Stimulated activated CD8-positive, alpha-beta memory T cell treated with anti-CD3 and anti-CD28 coated beads, Interleukin-7, amount 100 ng/mL, for 48 hours (primary cell): ENCODE results near the gene NCAPH2.
A peak's percentile ranks its signal among the peaks of the same experiment; 100 is the strongest.

Source experiments
- DNase-seq, 2 donors: peaks; one replicate each; pipeline ENCODE4 v3.0.0-alpha.2; 2020; ENCODE audit warnings: low read depth in 1 of 2; ENCODE audit errors: extremely low read depth in 1 of 2

The NCAPH2 gene

DNA sequence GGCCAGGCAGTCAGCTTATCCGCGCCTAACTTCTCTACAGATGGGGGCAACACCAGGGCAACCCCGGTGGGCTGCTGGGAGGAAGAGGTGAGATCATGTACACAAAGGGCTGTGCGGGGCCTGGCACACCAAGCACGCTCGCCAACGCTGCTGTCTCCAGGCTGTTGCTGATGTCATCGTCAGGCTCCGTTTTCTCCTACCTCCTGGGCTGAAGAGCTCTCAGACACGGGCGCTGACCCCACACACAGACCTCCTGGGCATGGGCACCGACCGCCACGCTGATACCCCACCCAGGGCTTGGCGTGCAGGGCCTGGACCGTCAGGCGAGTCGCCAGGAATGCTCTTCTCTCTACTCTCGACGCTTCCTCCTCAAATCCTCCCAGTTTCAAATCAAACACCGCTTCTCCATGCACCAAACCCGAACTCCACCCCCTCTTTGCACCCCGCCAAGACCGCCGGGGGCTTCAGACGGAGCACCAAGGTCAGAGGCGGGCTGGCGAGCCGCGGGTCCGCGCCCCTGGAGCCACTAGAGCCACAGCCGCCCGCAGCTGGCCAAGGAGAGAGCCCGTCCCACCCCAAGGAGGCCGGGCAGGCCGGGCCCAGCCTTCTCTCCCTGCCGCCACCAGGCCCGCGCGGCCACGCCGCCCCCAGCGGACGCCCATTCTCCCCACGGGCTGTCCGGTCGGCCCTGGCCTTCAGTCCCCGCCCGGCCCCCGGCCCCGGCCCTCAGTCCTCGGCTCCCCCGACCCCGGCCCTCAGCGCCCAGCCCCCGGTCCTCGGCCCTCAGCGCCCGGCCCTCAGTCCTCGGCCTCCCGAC, 34.0 kb upstream of the NCAPH2 start:
- peak in 1 of 2 donors; percentile 45 for DNase-seq

DNA sequence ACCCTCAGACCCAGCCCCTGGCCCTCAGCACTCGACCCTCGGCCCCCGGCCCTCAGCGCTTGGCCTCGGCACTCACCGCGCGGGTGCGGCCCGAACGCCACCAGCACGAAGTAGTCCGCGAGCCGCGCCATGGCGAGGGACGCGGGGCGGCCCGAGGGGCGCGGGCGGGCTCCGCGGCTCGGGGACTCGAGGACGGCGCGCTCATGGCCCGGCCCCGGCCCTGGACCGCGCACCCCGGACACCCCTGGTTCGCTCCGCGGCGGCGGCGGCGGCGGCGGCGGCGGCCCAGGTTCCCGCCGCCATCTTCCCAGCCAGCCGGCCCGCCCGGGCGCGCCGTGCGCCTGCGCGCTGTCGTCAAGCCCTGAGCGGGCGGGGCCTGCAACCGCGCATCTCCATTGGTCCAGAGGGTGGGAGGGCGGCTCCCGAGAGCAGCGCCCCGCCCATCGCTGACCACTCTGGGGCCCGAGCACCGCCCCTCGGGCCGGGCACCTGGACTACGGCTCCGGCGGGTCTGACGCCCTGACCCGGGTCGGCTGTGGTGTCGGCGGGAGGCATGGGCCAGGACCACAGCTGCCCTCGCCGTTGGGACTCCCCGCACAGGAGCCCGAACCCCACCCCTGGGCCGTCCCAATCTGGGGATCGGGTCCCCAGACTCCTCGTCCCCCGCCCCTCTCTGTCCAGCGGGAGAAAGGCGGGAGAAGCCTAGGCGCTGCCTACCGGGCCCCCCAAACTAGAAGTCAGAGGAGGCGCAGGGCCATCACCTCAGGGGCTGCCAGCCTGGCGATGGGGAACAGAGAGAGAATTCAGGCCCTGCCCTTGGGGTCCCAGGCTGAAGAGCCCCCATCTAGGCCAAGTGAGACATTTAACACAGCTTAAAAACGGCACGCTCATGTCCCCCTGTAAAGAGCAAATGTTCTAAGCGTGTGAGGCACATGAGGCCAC, 33.0 kb upstream of the NCAPH2 start, which contains the start of gene SBF1:
TSS of gene SBF1 (minus strand) at position 326 of the 942 bp plus-strand sequence. CDS start at position 131, 195 bp downstream.
- DNase-seq, result peak; percentile 79 to 84

DNA sequence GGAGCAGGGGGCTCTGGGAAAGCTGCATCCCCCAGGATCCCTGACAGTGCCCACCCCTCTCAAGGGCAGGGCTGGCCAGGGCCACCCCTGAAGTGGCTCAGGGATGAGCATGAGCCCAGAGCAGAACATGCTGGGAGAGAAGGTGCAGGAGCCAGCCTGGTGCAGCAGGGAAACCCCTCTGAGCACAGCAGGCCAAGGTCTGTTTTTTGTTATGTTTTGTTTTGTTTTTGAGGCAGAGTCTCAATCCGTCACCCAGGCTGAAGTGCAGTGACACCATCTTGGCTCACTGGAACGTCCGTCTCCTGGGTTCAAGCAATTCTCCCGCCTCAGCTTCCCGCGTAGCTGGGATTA, 32.4 kb upstream of the NCAPH2 start:
- DNase-seq, result no peak

DNA sequence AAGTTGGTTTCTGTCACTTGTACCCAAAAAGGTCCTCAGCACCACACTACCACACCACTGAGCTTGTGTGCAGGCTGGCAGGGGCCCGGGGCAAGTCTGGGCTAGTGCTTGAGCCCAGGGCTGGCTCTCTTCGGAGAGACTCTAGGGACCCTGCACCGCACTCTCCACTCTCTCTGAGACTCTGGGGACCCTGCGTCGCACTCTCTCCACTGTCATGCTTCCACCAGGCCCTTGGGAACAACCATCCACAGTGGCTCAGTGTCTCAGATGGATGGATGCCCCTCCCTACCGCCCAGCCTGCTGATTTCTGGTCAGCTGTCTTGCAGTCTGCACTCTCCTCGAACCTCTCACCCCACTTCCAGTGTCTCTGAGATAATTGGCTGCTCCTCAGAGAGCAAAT, 31.2 kb upstream of the NCAPH2 start:
- no peak for DNase-seq

DNA sequence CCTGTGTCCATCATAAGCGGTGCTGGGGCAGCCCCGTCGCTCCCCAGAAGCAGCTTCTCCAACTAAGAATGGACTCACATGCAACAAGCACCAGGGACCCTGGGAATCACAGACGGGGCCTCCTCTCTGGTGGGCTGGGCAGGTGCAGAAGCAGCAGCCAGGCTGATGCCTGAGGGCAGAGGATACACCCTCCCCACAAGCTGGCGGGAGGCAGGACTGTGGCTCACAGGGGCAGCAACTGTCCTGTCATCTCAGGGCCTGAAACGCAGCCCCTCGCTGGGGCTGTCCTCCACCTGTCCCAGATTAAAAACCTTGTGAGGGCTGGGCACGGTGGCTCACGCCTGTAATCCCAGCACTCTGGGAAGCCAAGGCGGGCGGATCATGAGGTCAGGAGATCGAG, 30.1 kb upstream of the NCAPH2 start:
- no peak for DNase-seq

DNA sequence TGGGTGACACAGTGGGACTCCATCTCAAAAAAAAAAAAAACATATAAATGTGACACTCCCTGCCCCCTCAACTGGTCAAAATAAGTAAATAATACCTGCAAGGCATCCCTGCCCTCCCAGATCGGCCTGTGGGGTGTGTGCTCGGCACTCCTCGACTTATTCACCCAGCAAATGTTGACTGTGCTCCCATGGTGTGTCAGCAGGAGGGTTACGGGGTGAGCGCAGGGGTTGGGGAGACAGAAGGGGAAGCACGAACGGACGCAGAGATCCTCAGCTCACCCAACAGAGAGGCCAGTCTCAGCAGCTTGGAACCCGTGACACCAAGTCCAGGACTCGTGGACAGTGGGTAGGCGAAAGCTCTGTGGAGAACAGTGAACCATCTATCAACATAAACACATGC, 28.3 kb upstream of the NCAPH2 start:
- no peak for DNase-seq

DNA sequence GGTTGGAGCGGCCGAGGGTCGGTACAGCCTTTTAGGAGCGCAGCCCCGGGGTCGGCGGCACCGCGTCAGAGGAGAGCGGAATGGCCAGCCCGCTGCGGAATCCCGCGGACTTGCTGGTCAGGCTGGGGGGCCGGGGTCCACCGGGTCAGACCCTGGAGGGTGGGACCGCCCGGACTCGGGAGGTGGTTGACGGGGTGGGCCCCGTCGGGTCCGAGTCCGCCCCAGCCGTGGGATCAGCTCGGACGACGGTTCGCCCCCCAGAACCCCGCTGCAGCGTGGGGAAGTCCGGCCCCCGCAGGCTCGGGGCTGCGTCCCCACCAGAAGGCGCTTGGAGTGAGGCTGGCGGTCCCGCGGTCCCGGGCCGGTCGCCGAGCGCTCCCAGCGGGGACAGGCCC, 27.0 kb upstream of the NCAPH2 start:
- no peak for DNase-seq

DNA sequence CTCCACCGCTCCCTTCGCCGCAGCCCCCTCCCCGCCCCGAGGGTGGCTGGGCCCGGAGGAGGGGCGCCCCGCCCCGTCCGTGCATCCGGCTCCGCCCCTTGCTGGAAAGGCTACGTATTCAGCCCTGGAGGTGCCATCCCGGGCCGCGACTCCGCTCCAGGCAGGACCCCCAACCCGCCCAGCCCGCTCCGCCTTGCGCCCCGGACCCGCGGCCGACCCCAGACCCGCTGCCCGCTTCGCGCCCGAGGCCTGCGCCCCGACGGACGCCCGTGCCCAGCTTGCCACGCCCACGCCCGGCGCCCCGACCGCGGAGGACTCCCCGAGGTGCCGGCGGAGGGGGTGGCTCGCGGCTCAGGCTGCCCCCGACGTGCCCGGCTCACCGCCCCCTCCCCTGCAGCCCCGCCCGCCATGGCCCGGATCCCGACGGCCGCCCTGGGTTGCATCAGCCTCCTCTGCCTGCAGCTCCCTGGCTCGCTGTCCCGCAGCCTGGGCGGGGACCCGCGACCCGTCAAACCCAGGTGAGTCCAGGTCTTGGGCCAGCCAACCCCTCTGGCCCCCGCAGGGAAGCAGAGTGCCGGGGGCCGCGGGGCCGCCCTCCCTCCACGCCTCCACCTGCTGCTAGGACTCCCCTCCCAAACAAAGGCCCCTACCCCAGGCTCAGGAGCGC, 26.5 kb upstream of the NCAPH2 start, which contains the start of gene ADM2:
TSS of gene ADM2 (plus strand) at position 104 of the 667 bp plus-strand sequence. CDS start at position 409, 305 bp downstream.
- peak in 1 of 2 donors; percentile 45 for DNase-seq

DNA sequence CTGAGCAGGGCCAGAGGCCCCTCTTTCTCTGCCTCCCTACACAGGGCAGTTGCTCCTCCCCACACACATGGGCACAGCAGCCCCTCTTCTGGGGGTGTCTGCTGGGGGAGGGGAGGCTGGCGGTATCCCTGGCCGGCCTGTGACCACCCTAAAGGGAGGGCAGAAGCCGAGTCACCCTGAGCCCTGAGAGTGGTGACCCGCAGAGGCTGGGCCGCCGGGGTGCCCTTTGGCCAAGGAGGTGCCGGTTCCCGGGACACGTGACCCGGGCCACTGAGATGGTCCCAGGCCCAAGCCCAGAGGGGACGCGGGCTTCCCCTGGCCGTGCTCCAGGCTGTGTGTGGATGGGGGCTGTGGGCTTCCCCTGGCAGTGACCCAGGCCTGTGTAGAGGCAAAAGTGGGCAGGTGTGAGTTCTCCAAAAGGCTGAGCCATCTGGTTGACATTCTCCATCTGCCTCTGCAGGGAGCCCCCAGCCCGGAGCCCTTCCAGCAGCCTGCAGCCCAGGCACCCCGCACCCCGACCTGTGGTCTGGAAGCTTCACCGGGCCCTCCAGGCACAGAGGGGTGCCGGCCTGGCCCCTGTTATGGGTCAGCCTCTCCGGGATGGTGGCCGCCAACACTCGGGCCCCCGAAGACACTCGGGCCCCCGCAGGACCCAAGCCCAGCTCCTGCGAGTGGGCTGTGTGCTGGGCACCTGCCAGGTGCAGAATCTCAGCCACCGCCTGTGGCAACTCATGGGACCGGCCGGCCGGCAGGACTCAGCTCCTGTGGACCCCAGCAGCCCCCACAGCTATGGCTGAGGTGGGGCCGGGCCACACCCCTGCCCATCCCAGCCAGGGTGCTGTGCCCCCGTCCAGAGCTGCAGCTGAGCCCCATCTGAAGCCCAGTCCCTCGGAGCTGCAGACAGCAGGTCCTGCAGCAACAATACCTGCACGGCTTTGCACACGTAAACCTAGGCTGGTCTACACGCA, 25.6 kb upstream of the NCAPH2 start:
- no peak for DNase-seq

DNA sequence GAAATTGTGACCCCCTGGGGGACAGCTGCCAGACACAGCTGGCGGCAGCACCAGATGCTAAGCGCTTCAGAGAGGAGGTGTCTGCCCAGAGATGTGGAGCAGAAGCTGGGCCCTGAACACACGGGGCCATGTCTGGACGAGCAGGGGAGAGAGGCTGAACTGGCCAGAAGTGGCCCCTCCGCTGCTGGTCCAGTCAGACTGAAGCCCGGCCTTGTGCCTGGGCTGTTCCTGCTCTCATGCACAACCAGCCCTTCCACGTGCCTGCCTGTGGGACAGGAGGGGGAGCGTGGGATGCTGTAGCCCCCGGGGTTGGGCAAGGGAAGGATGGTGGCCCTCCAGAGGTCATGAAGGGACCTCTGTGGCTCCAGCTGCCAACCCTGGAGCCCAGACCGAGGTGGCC, 24.9 kb upstream of the NCAPH2 start:
- DNase-seq, result no peak

DNA sequence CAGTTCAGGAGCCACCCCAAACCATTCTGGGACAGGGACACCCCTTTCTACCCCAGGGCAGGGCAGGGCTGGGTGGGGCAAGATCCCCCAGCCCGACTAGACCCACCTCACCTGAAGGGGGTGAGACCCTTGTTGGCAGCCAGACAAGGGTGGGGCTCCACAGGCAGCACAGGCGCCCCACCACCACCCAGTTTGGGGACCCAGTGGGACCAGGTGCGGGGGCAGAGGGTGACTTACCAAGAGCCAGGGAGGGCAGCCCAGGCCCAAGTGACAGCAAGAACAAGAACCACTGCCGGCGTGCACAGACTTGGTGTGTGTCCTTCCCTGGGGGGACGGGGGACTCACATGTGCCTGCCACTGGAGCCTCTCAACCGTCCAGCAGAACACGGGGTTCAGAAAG, 24.5 kb upstream of the NCAPH2 start:
- no peak for DNase-seq

DNA sequence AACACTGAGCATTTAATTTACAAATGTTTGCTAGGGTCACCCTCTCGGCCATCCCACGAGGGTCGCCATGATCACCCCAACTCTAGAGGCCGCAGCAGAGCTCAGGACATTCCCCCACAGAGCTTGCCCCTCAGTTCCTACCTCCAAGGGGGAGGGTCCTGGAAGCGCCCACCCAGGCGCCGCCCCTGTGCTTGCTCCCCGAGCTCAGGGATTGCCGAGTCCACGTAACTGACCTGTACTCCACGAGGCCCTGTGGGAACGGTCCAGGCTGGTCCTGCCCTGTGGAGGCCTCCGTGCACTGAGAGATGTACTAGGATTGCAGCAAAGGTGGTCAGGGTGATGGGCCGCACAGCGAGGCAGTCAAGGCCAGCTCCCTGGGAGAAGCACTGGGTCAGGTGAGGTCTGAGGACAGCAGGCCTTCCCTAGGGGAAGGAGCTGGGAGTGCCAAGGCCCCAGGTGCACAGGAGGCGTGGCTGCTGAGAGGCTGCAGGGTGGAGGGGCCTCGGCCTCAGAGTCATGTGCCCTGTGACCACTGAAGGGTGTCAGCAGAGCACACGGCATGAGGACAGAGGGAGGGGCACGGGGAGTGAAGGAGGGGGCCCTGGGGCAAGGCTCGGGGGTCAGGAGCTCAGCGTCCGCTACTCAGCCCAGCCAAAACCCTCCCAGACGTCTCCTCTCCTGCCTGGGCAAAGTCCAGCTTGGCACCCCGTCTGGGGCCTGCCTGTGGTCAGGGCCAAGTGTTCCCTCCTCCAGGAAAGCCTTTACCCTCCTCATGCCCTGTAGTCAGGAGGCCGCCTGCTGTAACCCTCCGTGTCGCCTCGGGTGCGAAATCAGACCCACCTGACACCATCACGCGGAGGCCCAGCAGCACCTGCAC, 23.8 kb upstream of the NCAPH2 start:
- no peak for DNase-seq

DNA sequence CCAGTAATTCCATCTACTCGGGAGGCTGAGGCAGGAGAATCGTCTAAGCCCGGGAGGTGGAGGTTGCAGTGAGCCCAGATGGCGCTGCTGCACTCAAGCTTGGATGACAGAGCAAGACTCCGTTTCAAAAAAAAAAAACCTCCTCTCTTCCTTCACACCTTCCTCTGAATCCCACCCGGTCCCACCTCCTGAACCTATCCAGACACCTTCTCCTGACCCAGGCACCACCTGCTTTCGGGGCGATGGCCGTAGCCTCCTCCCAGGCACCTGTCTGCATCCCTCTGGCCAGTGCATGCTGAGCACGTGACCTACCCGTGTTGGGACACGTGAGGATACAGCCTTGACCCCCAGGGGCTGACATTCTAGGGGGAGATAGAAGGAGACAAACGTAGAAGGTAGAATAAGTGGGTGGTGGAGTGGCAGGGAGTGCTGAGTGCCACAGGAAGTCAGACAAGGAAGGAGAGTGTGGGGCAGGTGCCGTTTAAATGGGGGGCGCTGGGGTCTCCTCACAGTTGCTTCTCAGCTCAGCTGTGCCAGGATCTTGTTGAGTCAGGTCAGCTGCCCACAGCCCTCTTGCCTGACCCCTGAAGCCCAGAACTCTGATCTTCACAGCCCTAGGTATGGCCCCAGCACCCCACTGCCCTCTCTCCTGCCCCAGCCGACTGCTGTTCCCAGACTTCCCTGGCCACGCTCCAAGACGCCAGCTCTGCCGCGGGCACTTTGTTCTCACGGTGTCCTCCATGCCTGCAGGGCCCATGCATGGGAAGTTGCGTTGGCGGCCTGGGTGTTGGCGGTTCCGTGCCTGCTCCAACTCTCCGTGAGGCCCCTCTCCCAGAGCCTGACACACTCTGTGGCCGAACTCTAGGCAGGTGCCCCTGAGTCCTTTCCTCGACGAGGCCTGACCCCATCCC, 22.5 kb upstream of the NCAPH2 start:
- no peak for DNase-seq

DNA sequence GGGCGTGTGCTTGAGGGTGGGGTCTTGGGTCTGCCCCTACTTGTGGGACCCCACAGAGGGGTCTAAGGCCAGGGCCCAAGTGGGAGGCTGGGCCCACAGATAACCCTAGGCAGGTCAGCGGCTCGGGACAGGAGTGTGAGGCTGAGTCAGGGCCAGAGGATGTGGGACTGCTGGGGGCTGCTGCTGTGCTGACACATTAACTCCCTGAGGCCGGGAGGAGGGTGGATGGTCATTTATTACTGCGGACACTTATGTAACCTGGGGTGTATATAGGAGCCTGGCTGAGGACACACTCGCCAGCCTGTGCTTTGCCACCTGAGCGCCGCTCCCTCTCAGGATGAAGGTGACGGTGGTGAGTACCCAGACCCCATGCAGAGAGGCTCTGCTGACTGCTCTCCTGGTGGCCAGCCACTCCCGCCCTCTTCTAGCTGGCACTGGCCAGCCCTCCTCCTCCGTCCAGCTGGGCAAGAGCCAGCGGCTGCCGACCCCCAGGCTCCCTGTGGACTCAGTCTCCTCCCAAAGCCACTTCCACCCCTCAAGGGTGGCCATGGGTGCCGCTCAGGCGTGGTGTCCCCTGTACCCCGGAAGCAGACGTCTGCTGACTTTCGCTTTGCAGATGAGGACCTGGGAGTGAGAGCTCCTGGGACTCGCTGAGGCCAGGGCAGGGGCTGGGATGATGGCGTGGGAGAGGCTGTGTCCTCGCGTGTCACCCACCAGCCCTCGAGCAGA, 21.3 kb upstream of the NCAPH2 start, which contains the start of gene MIOX:
TSS of gene MIOX (plus strand) at position 299 of the 729 bp plus-strand sequence. CDS start at position 338, 39 bp downstream.
- DNase-seq, result no peak

DNA sequence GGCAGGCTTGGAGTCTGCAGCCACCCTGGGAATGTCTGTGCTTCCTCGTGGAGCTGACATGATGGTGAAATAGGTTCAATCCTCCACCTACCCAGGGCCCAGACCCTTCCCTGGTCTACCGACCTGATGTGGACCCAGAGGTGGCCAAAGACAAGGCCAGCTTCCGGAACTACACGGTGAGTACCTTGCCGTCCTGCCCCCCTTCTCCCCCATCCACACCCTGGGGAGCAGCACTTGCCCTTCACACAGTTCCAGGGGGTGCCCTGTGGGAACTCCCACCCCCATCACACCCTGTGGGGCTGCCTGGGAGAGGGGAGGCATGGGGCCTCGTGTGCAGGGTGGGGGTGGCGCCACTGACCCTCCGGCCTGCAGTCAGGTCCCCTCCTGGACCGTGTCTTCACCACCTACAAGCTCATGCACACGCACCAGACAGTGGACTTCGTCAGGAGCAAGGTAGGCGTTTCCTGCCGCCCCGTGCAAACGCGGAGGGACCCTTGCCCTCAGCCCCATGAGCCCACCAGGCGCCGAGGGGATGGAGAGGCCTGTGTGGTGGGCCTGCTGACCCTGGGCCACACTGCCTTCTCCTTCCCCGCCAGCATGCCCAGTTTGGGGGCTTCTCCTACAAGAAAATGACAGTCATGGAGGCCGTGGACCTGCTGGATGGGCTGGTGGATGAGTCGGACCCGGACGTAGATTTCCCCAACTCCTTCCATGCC, 20.6 kb upstream of the NCAPH2 start:
- DNase-seq, result no peak

DNA sequence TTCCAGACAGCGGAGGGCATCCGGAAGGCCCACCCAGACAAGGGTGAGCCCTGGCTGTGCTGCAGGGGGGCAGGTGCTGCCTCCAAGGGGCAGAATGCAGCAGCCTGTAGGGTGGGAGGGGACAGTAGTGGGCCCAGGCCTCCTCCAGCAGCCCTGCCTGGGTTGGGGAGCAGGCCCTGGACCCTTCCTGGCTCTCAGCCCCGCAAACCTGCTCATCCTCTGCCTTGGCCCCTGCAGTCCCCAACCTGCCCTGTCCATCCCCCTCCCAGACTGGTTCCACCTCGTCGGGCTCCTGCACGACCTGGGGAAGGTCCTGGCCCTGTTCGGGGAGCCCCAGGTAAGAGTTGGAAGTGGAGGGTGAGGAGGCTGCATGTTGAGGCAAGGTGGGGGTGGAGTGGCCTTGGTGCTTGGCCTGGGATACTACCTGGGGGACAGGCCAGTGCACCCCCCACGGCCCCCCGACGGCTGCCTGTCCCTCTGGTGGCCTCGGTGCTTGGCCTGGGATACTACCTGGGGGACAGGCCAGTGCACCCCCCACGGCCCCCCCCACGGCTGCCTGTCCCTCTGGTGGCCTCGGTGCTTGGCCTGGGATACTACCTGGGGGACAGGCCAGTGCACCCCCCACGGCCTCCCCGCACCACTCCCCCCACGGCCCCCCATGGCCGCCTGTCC, 19.9 kb upstream of the NCAPH2 start:
- DNase-seq, result no peak
